HG02798 (cell line): Measurements from ENCODE around the gene CTSF.
"Not testable (repeated sequence)": the region's sequence is repeated elsewhere in the genome, so short reads cannot be mapped to it uniquely, and the experiment has no call there.

Experiments
- ATAC-seq: cut with Tn5 transposase; IDR thresholded peaks from one replicate; pipeline ENCODE4 v1.9.1; 2021; ENCODE audit warnings: mild to moderate bottlenecking; ENCODE audit not compliant: unreplicated experiment, poor library complexity

The CTSF gene

DNA sequence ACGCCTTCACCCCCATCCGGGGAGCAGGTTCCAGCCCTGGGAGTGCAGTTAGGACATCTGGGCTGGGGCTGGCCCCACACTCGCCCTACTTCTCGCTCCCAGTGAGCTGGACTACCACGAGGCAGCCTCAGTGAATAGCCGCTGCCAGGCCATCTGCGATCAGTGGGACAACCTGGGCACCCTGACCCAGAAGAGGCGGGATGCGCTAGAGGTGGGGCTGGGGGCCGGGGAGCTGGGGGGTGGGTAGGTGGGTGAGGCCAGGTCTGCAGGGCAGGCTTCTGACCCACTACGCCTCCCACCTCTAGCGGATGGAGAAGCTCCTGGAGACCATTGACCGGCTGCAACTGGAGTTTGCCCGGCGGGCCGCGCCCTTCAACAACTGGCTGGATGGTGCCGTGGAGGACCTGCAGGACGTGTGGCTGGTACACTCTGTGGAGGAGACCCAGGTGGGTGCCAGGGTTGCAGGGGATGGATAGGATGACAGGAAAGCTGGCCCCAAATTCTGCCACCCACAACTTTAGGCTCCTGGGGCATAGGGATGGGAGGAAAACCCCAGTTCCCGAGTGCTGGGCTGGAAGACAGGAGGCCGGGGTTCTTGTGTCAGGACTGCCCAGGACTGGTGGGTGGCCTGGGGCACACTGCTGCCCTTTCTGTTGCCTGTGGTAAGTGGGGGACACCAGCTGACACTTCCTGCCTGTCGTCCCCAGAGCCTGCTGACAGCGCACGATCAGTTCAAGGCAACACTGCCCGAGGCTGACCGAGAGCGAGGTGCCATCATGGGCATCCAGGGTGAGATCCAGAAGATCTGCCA, 8.3 kb downstream of the CTSF start:
- no peak for ATAC-seq

DNA sequence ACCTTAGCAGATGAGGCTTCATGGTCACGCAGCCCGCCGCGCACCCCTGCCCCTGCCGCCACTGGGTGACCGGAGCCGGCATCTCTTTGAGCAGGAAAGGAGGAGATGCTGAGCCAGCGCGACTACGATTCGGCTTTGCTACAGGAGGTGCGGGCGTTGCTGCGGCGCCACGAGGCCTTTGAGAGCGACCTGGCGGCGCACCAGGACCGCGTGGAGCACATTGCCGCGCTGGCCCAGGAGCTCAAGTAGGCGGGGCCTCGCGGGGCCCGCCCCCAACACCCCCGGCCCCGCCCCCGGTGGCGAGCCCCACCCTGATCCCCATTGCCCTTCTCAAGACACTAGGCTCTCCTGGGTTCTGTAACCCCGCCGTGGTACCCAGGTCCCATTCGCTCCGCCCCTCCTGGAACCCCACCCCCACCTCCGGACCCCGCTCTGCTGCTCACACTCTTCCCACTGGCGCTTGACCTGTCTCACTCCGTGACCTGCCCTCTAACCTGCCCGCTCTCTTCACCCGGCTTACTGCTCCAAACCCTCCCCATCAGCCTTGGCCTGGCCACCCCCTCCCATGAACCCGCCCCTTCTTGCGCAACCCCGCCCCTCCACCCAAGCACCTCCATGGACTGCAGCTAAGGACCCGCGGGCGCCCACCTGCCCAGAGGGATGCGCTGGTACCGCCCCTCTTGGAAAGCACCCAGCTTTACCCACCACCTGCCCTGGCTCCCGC, 9.1 kb downstream of the CTSF start:
- ATAC-seq, result no peak

DNA sequence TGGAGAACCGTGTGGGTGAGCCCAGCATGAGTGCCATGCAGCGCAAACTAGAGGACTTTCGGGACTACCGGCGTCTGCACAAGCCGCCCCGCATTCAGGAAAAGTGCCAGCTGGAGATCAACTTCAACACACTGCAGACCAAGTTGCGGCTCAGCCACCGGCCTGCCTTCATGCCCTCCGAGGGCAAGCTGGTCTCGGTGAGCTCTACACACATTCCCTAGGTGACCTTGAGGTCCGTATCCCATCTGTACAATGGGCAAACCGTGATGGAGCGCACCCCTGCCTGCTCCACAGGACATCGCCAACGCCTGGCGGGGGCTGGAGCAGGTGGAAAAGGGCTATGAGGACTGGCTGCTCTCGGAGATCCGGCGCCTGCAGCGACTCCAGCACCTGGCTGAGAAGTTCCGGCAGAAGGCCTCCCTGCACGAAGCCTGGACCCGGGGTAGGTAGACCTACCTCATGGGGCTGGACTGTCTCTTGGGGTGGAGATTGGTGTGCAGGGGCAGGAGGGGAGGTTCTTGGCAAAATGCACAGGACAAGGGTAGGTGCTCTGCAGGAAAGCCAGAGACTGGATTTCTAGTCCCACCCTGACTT, 10.6 kb downstream of the CTSF start:
- ATAC-seq, result no peak

DNA sequence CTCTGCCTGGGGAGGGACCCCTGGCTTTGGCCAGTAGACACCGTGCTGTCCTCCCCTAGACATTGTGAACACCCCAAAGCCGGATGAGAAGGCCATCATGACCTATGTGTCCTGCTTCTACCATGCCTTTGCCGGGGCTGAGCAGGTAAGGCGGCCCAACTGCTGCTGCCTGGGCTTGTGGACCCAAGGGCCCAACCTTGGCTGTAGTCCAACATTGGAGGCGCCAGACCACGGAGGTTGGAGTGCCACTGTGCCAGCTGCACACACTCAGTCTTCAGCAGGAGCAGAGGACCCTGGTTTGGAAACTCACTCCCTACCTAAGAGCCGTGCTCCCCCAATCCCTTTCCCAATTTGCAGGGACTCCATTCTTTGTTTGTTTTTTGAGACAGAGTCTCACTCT, 12.3 kb downstream of the CTSF start:
- no peak for ATAC-seq

DNA sequence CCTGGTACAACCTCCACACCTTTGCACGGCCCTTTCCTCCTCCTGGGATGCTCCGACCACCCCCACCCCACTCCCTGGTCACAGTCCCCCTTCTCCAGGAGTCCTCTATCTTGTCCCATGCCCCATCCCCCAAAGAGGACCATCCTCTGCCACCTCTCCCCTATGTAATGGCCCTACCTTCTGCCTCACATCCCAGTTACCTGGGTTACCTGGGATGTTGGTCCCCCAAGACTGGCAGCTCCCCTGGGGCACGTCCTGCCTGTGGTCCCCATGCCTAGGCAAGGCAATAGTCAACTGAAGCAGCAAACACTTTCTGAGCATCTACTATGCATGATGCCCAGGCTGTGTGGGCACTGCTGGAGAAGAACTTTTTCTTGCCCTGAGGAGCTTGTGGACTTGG, 13.0 kb downstream of the CTSF start:
- ATAC-seq, result no peak

DNA sequence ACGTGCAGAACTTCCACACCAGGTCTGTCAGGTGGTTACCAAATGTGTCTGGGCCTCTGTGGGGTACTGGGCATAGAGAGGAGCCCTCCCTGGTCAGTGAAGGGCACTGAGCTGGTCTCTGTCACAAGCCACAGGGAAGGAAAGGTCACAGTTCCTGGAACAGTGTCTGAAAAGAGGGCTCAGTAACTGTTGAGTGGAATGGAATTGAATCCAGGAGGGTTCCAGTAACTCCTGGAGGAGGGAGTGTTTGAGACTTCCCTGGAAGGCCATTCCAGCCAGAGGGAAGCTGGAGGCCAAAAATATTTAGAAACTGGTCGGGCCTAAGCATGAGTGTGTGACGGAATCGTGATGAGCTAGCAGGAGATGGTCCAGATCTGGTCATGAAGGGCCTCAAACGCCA, 13.8 kb downstream of the CTSF start:
- ATAC-seq, result no peak

DNA sequence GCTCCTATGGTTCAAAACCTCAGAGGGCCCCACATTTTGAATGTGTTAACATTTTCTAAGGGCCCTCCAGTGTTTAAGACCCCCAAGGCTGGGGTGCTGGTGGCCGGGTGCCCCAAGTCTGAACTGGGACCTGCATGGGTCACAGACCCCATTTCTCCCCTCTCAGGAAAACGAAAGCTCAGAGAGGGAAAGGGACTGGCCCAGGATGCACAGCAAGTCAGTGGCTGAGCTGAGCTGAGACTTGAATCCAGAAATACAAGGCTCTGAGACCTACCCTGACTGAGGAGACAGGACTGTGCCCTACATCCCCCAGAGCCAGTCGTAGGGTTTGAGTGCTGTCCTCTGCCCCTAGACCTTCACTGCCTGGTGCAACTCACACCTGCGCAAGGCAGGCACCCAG, 17.5 kb downstream of the CTSF start:
- ATAC-seq, result no peak

DNA sequence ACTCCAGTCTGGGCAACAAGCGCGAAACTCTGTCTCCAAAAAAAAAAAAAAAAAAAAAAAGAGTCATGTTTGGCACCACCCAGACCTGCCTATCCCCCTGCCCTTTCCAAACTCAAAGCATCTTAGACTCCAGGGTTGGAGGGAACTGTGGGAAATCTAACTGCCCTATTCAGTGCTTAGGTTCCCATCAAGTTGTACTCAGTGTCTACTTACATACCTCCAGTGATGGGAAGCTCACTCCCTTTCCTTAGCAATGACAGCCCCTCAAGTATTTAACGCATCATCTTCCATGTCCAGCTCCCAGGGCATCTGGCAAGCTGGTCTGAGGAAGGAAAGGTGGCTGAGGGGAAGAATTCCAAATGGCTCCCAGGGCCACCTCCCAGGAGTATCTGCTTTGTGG, 18.7 kb downstream of the CTSF start:
- ATAC-seq, result no peak

DNA sequence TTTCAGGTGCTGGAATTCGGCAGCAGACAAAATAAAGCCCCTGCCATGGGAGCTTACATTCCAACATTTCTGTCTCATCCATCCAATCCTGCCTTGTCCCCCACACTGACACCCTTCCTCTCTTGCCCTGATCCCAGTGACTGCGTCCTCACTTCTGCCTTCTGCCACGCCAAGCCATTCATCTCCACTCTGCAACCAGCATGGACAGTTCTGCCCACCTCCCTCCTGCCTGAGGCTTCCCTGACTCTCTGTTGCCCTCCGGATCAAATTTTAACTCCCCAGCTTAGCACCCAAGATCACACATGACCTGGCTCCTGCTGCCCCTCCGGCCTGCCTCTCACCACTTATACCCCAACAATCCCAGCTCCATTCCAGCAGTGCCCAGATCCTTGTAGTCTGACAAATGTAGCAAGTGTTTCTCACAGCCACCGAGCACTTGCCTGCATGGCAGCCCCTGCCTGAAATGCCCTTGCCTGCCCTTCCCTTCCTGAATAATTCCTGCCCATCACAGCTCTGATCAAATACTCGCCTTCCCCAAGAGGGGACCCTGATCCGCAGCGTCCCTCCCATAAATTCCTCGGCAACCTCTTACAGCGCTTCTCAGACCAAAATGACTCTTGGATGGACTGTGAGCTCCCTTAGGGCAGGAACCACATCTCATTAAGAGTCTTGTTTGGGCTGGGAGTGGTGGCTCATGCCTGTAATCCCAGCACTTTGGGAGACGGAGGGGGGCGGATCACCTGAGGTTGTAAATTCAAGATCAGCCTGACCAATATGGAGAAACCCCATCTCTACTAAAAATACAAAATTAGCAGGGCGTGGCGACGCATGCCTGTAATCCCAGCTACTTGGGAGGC, 19.4 kb downstream of the CTSF start:
- no peak for ATAC-seq

DNA sequence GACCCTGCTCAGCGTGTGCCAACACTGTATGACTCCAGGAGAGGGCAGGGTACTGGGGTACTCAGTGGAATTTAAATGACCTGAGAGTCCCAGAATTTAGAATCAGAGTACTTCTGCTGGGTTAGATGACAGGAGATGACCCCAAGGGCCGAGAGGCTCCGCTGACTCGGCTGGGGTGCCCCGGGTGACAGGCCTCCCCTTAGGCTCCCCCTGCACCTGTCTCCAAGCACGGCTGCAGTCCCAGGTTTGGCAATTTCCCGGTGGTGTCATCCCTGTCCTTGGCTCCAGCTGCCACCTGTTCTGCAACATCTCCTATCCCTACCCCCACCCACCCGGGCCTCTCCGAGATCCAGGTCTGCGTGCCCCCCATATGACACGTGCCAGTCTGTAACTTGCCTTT, 20.4 kb downstream of the CTSF start:
- ATAC-seq, result no peak

DNA sequence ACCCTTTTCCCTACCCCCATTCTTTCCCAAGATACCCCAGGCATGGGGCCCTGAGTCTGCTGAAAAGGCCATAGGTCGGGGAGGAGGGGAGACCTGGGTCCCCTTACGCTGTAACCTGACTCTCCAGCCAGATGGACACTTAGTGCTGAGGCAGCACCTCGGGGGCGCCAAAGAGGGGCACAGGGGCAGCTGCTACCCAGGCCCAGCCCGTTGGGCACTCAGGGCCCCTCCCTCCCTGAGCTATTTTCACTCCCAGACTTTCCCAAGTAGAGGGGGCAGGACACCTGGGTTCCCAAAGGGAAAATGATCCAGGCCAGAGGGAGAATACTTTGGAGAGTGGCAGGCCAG, 20.8 kb downstream of the CTSF start:
- no peak for ATAC-seq

DNA sequence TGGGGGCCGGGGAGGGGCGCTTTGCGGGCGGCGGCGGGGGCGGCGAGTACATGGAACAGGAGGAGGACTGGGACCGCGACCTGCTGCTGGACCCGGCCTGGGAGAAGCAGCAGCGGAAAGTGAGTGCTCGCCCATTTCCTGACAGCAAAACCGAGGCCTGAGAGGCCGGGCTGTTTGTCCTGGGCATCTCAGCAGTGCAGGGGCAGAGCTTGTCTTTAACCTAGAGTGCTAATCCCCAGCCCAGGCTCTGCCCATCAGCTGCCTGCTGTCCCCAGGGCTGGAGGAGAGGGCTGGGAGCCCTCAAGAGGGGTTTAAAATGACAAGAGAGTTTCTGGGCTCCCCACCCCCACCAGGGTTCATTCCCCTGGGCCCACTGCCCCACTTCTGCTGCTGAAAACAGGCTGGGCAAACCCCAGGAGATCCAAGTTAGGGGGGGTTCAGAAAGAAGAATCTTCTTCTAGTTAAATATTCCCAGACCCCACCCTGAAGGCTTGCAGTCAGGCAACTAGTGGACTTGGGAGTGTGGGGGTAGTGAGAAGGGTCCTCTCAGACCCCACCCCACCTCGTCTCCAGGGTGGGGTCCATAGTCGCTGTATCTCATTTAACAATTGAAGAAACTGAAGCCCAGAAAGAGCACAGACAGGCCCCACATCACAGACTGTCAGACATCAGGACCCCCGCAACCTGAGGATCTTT, 21.3 kb downstream of the CTSF start:
- no peak for ATAC-seq

DNA sequence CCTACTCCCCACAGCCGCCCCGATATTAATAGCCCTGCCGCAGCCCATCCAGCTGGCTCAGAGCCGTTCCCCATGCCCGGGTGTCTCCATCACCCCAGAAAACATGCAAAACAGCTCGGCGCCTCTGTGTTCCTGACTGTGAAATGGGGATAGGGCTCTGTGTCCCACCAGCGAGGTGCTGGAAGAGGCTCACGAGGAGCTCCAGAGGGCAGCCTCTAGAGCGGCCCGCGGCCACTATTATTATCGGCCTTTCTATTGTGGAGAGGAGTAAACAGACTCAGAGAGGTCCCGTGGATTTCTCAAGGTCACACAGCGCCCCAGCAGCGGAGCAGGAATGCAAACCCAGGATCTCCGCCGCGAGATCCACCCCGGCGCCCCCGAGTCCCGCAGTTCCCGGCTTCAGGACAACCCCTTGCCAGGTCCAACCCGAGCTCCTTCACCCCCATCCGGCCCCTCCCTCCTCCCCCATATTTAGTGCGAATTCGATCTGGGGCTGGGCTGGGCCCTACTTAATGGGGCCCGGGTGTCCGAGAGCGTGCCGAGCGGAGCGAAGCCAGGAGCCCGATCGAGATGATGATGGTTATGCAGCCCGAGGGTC, 21.9 kb downstream of the CTSF start, which contains the start of gene ACTN3:
Gene ACTN3, plus strand, starts transcription at position 536 of the 598 bp plus-strand sequence. Its CDS starts 35 bp downstream, at position 571.
- ATAC-seq, result no peak

DNA sequence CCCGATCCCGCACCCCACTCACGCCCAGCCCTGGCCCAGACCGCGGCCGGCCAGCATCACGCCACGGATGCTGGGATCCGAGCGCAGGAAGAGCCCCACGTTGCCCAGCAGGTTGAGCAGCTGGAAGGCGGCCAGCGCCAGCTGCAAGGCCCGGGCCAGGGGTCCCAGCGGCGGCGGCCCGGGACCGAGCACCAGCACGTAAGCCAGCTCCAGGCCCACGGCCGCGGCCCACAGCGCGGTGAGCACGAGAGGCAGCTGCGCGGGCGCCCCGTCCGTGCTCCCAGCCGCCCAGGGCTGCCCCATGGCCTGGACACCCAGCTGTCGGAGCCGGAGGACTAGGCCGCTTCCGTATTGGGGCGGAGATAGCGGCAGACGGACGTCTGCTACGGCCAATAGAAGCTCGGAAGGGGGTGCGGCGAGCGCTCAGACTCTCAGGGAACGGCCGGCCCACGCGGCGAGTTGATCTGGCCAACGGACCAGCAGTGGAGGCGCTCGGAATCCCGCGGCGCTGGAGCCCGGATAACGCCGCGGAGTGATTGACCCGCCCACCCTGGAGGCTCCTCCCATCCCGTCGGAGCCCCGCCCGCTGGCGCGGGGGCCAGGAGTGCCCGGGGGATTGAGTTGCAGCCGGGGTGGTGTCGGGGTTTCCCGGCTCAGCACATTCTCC, 22.6 kb downstream of the CTSF start, which contains the start of gene ZDHHC24:
Gene ZDHHC24, minus strand, starts transcription at position 348 of the 667 bp plus-strand sequence. Its CDS starts 45 bp downstream, at position 303.
- peak; percentile 88 for ATAC-seq

DNA sequence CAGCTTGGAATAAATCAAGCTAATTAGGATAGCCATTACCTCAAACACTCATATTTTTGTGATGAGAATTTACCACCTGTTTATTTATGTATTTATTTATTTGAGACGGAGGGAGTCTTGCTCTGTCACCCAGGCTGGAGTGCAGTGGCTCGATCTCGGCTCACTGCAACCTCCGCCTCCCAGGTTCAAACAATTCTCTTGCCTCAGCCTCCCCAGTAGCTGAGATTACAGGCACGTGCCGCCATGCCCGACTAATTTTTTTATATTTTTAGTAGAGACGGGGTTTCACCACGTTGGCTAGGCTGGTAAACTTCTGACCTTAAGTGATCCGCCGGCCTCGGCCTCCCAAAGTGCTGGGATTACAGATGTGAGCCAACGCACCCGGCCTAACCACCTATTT, 23.5 kb downstream of the CTSF start:
- not testable (repeated sequence) for ATAC-seq

DNA sequence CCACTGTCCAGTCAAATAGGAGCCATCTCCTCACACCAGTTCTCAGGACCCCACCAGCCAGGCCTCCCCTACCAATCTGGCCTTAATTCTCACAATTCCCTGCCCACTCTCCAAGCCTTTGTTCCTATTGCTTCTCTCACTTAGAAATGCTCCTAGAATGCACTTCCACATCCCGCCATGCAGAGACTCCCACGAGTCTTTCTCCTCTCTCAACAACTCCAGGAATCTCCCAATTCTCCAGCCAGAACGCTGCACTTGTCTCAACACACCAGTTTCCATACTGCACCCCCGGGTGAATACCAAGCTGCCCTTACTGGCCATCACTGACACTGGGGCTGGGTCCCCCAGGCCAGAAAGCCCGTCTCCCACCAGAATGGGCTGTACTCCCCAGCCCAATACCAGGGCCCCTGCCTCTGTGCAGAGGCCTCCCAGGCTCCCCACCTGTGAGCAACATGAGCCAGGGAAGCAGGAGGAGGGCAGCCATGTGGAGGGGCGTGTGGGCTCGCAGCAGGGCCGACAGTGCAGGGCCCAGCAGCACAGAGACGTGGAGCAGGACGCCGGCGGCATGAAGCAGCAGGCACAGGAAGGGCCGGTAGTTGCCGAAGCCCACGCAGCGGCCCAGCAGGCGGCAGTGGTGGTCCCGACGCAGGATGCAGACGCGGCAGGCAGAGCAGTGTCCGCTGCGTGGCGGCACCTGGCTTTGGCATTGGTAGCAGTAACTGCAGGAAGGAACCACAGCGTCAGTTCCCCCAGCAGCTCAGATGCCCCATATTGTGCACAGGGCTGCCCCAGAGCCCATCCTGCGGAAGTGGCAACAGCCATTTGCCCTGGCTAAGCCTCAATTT, 24.9 kb downstream of the CTSF start:
- ATAC-seq, result no peak

DNA sequence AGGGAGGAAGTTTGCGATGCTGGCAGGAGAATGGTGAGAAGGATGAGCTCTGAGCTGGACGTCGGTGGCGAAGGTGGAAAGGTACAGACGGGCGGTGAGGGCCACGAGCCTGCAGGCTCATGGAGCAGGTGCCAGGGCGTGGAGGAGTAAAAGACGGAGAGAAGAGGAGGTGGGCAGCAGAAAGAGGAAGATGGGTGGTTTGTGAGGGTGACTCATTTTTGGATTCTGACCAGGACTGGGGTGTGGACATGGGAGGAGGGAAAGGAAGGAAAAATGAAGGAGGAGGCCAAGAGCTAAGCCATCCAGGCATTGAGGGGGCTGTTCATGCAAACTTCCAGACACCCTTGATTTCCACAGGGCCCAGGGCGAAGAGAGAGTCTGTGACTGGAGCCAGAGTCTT, 26.0 kb downstream of the CTSF start:
- no peak for ATAC-seq

DNA sequence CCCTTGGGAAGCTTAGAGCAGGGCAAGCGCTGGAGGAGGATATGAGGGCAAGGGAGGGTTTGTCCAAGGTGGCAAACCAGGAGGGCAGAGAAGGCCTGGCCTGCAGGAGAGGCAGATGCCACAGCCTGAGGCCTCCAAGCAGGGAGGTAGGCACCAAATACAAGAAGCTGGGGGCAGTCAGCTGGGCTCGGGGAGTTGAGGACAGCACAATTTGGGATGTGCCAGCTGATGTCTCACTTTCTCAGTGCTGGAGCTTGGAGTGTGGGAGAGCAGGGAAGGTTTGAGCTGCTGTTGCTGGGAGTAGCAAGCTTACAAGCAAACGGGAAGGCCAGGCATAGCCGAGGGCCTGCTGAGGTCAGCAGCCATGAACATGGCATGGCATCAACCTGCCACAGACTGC, 26.5 kb downstream of the CTSF start:
- ATAC-seq, result no peak
